SJSA1 (cell line): Measurements from ENCODE around the gene CTCFL. TPM values are rescaled to one million over a fixed set of nuclear protein-coding genes. Genes with fewer than 3 reads are reported as not detected.
A peak's percentile ranks its signal among the peaks of the same experiment; 100 is the strongest.

ENCODE experiments used
- DNase-seq, 2 experiments: peaks; one replicate each; pipeline ENCODE4 v3.0.0-alpha.2; 2015 to 2020; ENCODE audit warnings: low spot score in 2 of 2, low read depth in 1 of 2
- H3K27ac ChIP-seq: fragments of 250-450 bp; sonication (Bioruptor Pico); 2 replicates; pipeline ENCODE4 v1.5.1; 2020; ENCODE audit warnings: mild to moderate bottlenecking, moderate library complexity
- H3K27me3 ChIP-seq: fragments of 250-450 bp; sonication (Bioruptor Pico); replicated peaks from 2 replicates; pipeline ENCODE4 v1.5.1; 2020; ENCODE audit warnings: mild to moderate bottlenecking, moderate library complexity
- H3K36me3 ChIP-seq: fragments of 250-450 bp; sonication (Bioruptor Pico); 2 replicates; pipeline ENCODE4 v1.5.1; 2020; ENCODE audit warnings: mild to moderate bottlenecking
- H3K4me1 ChIP-seq: fragments of 250-450 bp; sonication (Bioruptor Pico); replicated peaks from 2 replicates; pipeline ENCODE4 v1.6.1; 2021; ENCODE audit warnings: mild to moderate bottlenecking
- H3K4me3 ChIP-seq: fragments of 250-450 bp; sonication (Bioruptor Pico); 2 replicates; pipeline ENCODE4 v1.5.1; 2020; ENCODE audit warnings: mild to moderate bottlenecking
- H3K9me3 ChIP-seq: fragments of 250-450 bp; sonication (Bioruptor Pico); replicated peaks from 2 replicates; pipeline ENCODE4 v1.5.1; 2020; ENCODE audit warnings: mild to moderate bottlenecking
- total RNA-seq: library from RNA; depleted of rRNA; stranded (reverse); fragments of >200 nt; shearing (Covaris generic); gene quantifications from 2 replicates; pipeline ENCODE4 v1.2.3, GENCODE V29; 2014

The CTCFL gene
- total RNA-seq, 1 experiment from 2014 or later, result not detected

GRCh38 chr20:57483287-57484050, 41.5 kb downstream of the CTCFL start:
- no peaks in the 10 kb centered on the region for H3K36me3 ChIP-seq
- no peak overlapping the region for H3K27ac ChIP-seq
- H3K9me3 ChIP-seq, result no peaks in the 10 kb centered on the region
- no peak for DNase-seq
- no peaks in the 10 kb centered on the region for H3K4me1 ChIP-seq
- no peaks in the 10 kb centered on the region for H3K27me3 ChIP-seq
- H3K4me3 ChIP-seq, result no peak overlapping the region

DNA sequence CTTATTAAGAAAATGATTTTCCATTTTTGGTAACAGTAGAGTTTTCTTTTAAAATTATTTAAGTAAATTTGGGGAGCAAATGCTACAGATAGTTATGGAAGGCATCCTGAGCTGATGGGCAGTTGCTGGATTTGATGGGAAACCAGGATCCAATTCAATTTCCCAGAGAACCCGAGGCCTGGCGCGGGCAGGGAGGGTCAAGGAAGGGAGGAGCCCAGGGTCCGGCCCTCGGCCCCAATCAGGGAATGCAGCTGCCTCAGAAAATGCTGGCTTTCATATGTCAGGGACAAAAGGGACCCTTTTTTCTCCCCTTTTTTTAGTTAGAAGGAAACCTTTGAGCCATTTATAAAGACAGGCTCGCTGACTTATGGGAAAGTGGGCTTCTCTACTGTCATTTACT, 42.1 kb downstream of the CTCFL start:
- no peak for DNase-seq
- no peak overlapping the region for H3K27ac ChIP-seq
- H3K9me3 ChIP-seq, result no peaks in the 10 kb centered on the region
- no peaks in the 10 kb centered on the region for H3K36me3 ChIP-seq
- H3K4me1 ChIP-seq, result no peaks in the 10 kb centered on the region
- H3K4me3 ChIP-seq, result no peak overlapping the region
- no peaks in the 10 kb centered on the region for H3K27me3 ChIP-seq

- Histone ChIP-seq H3K4me1 (no peaks in the 10 kb centered on the region), H3K36me3 (no peaks in the 10 kb centered on the region), H3K4me3 (no peak overlapping the region), H3K27ac (no peak overlapping the region), H3K9me3 (no peaks in the 10 kb centered on the region), H3K27me3 (no peaks in the 10 kb centered on the region)
- DNase-seq, result no peak
Measured at GRCh38 chr20:57482148-57482547, 42.8 kb downstream of the CTCFL start.

GRCh38 chr20:57481281-57481711, 43.6 kb downstream of the CTCFL start:
- H3K9me3 ChIP-seq, result no peaks in the 10 kb centered on the region
- H3K27me3 ChIP-seq, result no peaks in the 10 kb centered on the region
- H3K4me3 ChIP-seq, result no peak overlapping the region
- H3K4me1 ChIP-seq, result peaks cover under 1% of the 10 kb centered on the region
- no peak overlapping the region for H3K27ac ChIP-seq
- no peaks in the 10 kb centered on the region for H3K36me3 ChIP-seq
- DNase-seq, result no peak

DNA sequence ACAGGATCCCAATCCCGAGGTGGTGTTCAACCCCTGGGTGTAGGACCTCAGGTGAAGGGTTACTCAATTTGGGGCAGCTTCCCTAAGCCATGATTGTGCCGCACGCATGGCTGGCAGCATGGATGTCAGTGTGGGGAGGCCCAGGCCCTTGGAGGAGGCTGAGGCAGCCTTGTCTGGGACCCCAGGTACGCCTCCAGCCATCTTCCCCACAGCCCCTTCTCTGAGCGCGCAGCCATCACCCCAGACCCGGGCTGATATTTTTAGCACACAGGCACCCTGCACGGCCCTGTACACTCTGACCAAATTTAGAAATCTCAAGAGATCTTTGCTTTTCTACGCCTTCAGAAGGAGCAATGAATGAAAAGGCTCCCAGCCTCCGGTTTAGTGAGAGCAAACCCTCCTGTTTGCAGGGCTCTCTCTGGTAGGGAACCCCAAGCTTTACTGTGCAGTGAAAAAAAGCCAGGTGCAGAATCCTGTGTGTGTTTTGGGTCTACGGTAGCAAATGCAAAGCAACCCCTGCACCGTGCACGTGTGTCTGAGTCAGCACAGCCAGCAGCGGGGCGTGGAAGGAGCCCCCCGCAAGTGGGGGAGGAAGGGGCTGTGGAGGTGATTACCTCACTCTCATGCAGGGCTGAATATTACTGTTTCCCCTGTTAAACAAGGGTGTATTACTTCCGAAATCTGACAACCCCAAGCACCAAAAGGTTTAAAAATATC, 44.3 kb downstream of the CTCFL start:
- no peaks in the 10 kb centered on the region for H3K36me3 ChIP-seq
- DNase-seq, result no peak
- H3K27me3 ChIP-seq, result no peaks in the 10 kb centered on the region
- H3K9me3 ChIP-seq, result no peaks in the 10 kb centered on the region
- H3K4me3 ChIP-seq, result no peak overlapping the region
- peaks cover 7% of the 10 kb centered on the region for H3K4me1 ChIP-seq
- H3K27ac ChIP-seq, result no peak overlapping the region

DNA sequence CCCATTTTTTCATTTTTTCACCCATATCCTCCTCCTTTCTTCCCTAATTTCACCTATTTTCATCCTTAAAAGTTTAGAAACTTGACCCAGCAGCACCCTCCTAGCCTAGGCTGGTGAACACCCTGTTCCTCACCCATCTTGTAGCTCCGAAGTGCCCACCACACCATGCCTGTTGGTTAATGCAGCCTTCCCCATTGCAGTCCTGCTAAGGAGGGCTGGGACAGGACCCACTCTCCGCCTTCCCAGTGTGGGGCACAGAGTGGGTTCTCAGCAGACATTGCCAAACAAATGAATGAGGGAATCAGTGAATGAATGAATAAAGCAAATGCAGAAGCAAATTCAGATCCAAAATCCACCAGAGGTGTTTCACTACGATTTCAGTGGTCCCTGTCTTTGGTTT, 45.7 kb downstream of the CTCFL start:
- Histone ChIP-seq H3K36me3 (no peaks in the 10 kb centered on the region), H3K4me1 (peaks cover 19% of the 10 kb centered on the region), H3K27ac (no peak overlapping the region), H3K9me3 (no peaks in the 10 kb centered on the region), H3K4me3 (no peak overlapping the region), H3K27me3 (no peaks in the 10 kb centered on the region)
- no peak for DNase-seq

DNA sequence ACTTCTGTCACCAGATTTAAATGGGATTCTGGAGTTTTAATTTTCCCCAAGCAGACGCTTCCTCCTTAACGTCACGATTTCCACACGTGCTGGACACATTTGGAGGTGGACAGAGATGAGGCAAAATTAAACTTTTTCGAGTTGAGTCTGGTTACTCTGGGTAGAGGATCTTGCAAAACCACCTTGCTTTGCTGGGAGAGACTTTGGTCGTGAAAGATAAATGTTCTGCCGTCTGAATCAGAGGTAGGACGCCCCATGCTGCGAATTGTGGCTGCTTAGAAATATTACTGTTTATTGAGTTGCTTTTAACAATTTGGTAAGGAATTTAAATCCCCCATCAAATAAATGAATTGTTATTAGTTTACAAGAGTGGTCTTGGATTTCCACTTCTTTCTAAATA, 46.8 kb downstream of the CTCFL start:
- Histone ChIP-seq H3K27me3 (no peaks in the 10 kb centered on the region), H3K27ac (no peak overlapping the region), H3K36me3 (no peaks in the 10 kb centered on the region), H3K9me3 (no peaks in the 10 kb centered on the region), H3K4me1 (peaks cover 22% of the 10 kb centered on the region), H3K4me3 (no peak overlapping the region)
- DNase-seq, result no peak

GRCh38 chr20:57476641-57477461, 48.1 kb downstream of the CTCFL start:
- Histone ChIP-seq H3K4me1 (peaks cover 22% of the 10 kb centered on the region), H3K27me3 (no peaks in the 10 kb centered on the region), H3K36me3 (no peaks in the 10 kb centered on the region), H3K27ac (no peak overlapping the region), H3K4me3 (no peak overlapping the region), H3K9me3 (no peaks in the 10 kb centered on the region)
- no peak for DNase-seq

GRCh38 chr20:57476084-57476526, 48.8 kb downstream of the CTCFL start:
- Histone ChIP-seq H3K36me3 (no peaks in the 10 kb centered on the region), H3K27me3 (no peaks in the 10 kb centered on the region), H3K4me3 (no peak overlapping the region), H3K9me3 (no peaks in the 10 kb centered on the region), H3K27ac (peak overlapping the region; percentile 48), H3K4me1 (peaks cover 22% of the 10 kb centered on the region)
- no peak for DNase-seq

DNA sequence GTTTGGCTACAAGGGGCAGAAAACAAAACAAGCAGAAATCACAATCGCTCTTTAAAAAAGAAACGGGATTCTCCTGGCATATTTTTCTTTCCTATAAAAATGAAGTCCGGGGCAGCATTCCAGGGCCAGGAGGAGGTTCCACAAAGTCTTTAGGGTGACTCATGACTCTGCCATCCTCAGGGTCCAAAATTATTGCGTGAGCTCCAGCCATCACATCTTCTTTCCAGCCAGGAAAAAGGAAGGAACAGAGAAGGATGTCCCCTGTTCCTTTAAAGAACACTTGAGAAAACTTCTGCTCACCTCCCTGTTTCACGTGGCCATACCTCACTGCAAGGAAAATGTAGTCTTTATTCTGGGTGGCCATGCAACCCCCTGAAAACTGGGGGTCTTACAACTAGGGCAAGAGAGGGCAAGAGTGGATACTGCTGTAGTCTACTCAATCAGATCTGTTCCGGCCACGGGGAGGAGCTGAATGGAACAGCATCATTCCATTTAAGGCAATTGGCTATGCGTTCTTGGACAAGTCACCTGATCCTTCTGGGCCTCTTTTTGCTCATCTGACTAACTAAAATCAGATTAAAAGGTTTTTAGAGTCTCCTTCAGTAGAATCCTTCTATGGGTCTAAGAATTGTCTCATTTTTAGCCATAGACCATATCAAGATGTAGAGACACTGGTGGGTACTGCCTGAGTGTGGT, 49.4 kb downstream of the CTCFL start:
- Histone ChIP-seq H3K36me3 (no peaks in the 10 kb centered on the region), H3K27ac (peak overlapping the region; percentile 48), H3K4me1 (peaks cover 22% of the 10 kb centered on the region), H3K4me3 (no peak overlapping the region), H3K27me3 (no peaks in the 10 kb centered on the region), H3K9me3 (no peaks in the 10 kb centered on the region)
- peak; percentile 76 to 81 for DNase-seq

DNA sequence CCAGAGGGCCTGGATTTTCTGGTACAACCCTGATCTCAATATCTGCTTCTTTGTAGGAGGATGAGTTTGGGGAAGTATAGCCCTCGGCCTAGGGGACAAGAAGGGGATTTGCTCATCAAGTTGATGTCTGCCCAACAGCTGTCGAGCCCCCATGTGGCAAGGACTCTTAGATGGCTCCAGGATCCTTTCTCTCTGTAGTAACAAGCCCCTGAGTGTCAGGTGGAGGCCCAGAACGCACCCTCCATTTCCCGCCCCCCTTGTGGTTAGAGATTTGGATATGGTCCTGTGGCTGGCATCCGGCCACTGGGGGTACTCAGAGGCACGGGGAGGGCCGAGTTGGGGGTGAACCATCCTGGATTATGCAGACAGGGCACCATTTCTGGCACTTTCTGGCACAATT, 50.1 kb downstream of the CTCFL start:
- no peak for DNase-seq
- Histone ChIP-seq H3K36me3 (no peaks in the 10 kb centered on the region), H3K4me3 (no peak overlapping the region), H3K9me3 (no peaks in the 10 kb centered on the region), H3K27ac (peak overlapping the region; percentile 48), H3K4me1 (peaks cover 22% of the 10 kb centered on the region), H3K27me3 (no peaks in the 10 kb centered on the region)

- Histone ChIP-seq H3K36me3 (no peaks in the 10 kb centered on the region), H3K27me3 (no peaks in the 10 kb centered on the region), H3K9me3 (no peaks in the 10 kb centered on the region), H3K4me3 (no peak overlapping the region), H3K27ac (no peak overlapping the region), H3K4me1 (peaks cover 22% of the 10 kb centered on the region)
- DNase-seq, result no peak
Measured at GRCh38 chr20:57474205-57474604, 50.7 kb downstream of the CTCFL start.

GRCh38 chr20:57473246-57474048, 51.5 kb downstream of the CTCFL start:
- Histone ChIP-seq H3K36me3 (no peaks in the 10 kb centered on the region), H3K4me1 (peaks cover 22% of the 10 kb centered on the region), H3K4me3 (no peak overlapping the region), H3K9me3 (no peaks in the 10 kb centered on the region), H3K27ac (no peak overlapping the region), H3K27me3 (no peaks in the 10 kb centered on the region)
- DNase-seq, result no peak
